Retinal pigment epithelial cell (primary cell): Measurements from ENCODE around the gene TULP4.

Experiments used
- DNase-seq: peaks from one replicate; pipeline ENCODE4 v3.0.0-alpha.2; 2010; ENCODE audit warnings: low read depth
- H3K4me3 ChIP-seq: 2 replicates; pipeline ENCODE4 v1.5.1; 2011; ENCODE audit warnings: mild to moderate bottlenecking, low read length, control low read depth, moderate library complexity
- CTCF ChIP-seq: conservative IDR thresholded peaks from 2 replicates; pipeline ENCODE4 v1.5.1; 2011; ENCODE audit warnings: low read depth, low read length, control low read depth, inconsistent platforms

Gene TULP4

GRCh38 chr6:158431036-158431435, 118.8 kb downstream of the TULP4 start:
- no peak for TF ChIP-seq CTCF
- DNase-seq, result no peak
- H3K4me3 ChIP-seq, result no peak overlapping the region

- no peak for TF ChIP-seq CTCF
- no peak for DNase-seq
- no peak overlapping the region for H3K4me3 ChIP-seq
Measured at GRCh38 chr6:158431560-158431959, 119.3 kb downstream of the TULP4 start.

GRCh38 chr6:158437571-158437970, 125.3 kb downstream of the TULP4 start:
- H3K4me3 ChIP-seq, result no peak overlapping the region
- no peak for TF ChIP-seq CTCF
- no peak for DNase-seq

- H3K4me3 ChIP-seq, result no peak overlapping the region
- no peak for DNase-seq
- no peak for TF ChIP-seq CTCF
Measured at GRCh38 chr6:158438226-158438625, 126.0 kb downstream of the TULP4 start.

- H3K4me3 ChIP-seq, result no peak overlapping the region
- DNase-seq, result no peak
- no peak for TF ChIP-seq CTCF
Measured at GRCh38 chr6:158439255-158439654, 127.0 kb downstream of the TULP4 start.

GRCh38 chr6:158441716-158442215, 129.5 kb downstream of the TULP4 start:
- TF ChIP-seq CTCF, result no peak
- H3K4me3 ChIP-seq, result no peak overlapping the region
- peak; percentile 92 for DNase-seq

- H3K4me3 ChIP-seq, result no peak overlapping the region
- no peak for TF ChIP-seq CTCF
- no peak for DNase-seq
Measured at GRCh38 chr6:158442306-158442705, 130.0 kb downstream of the TULP4 start.
